Measurements from ENCODE around the gene APOC3.
A peak's percentile ranks its signal among the peaks of the same experiment; 100 is the strongest.

APOC3 gene

DNA sequence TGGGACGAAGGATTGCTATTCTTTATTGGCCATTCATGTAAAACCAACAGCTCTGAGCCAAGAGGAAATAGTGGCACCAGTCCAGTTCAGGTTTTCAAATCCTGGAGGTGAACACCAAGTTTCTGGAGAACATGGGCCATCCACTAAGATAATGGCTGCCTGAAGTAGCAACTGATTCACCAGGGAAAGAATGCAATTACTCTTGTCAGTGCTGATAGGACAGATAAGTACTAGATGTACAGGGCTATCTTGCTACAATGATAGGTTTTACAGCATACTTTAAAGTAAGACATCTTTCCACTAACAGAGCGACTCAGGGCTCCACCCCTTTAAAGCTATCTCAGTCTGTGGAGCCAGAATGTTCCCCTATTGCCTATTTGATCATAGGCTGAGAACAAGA is 44.5 kb downstream of the APOC3 start:
- no peak for DNase-seq (ENCODE audit: low read depth, low spot score)

DNA sequence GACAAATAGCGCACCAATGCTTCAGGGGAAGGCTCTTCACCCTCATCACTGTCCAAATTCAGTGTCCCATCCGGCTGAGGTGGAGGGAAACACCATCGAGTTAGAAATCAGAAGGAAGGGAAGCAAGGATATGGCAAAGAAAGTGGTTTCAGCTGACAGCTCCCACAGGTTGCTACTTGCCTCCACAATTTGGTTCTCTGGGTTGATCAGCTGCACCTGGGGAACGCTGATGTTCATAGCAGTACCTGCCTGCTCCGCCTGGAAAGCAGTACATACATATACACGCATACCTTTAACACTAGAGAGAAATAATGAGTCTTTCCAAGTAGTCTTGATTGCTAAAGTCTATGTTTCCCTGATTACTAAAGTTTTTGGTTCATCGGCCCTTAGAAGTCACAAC is 45.5 kb downstream of the APOC3 start:
- DNase-seq (ENCODE audit: low read depth, low spot score): no peak

DNA sequence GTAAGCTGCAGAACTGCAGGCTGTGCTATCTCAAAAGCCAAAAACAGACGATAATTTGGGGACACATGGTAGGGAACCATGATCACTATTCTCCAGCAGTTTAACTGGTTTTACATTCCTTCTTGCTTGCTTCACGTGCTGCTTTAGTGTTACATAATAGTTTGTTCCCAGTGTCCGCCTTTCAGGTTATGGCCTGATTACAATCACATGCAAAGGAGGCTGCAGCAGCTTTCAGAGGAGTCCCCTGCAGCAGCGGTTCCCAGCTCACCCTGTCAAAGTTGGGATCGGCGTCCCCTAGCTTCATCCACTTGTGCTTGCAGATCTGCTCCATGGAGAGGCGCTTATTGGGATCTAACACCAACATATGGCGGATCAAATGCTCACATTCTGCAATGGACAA is 46.9 kb downstream of the APOC3 start:
- DNase-seq (ENCODE audit: low read depth, low spot score): no peak

DNA sequence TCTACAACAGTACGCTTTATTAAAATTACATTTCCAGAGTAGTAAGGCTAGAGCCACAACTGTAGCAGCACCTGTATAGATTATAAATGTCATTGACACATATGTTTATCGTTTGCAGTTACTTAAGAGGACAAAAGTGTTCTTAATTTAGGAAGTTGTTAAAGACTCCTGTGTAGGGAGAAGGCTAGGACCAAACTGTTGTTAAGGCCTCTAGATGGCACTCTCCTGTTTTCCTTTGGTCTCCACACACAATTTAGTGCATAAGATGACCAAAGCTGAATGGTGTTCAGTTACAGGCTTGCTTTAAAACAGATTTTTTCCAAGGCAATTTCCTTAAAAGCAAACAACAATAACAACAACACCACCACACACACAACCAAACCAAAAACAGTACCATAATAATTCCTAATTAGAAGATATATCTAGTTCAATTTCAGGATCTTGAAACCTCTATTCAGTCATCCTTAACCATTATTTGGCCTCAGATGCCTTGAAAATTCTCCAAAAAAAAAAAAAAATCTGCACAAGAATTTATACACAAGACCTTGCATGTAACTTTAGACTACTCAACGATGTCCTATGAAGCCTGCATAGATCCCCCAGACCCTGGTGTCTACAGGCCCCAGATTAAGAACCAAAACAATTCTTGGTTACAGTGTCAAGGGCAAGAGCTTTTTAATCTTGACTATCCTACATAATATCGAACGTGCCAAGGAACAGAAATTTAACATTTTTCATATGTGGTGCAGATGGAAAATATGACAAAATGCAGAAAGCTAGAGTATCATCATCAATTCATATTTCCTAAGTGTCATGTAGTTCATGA is 50.3 kb downstream of the APOC3 start:
- peak; percentile 21 for DNase-seq (ENCODE audit: low read depth, low spot score)

DNA sequence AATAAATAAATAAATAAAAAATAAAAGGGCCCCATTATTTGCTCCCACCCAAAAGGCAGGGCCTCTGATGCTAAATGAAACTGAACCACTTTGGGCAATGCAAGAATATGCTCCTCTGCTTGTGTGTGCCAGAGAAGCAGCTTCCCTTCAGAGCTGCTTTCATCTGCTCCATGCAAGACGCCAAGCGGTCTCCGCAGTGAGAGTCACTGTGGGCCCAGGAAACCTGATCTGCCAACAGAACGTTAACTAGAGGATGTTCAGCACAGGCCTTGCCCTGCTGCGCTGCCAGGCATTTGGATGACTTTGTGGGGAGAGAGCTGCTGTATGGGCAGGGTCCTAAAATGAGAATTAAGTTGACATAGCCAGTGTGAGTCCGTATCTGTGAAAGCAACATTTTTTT is 51.4 kb downstream of the APOC3 start:
- DNase-seq (ENCODE audit: low read depth, low spot score): no peak

DNA sequence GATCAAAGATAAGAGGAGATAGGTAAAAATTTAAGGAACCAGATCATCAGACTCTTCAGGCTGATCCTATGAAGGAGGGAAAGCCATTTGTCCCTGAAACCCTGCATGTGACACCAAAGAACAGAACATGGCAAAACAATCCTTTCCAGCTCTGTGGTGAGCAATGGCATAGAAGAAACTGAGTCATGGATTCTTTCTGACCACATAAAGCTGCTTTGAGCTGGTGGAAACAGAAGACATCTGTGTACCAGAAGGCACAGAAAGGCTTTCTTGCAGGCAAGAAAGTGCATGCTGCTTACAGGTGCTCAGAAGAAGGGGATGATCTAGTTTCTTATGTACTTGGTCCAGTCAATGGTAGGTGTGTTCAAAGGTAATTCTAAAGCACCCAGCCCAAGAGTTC is 52.7 kb downstream of the APOC3 start:
- no peak for DNase-seq (ENCODE audit: low read depth, low spot score)
